SHP77 treated with DMSO at 0.1 percent for 48 hours (cell line): Measurements from ENCODE around the gene MST1R.
"Not testable (repeated sequence)": the region's sequence is repeated elsewhere in the genome, so short reads cannot be mapped to it uniquely, and the experiment has no call there.

Source experiments
- DNase-seq: peaks from one replicate; lab custom pipeline; 2025; lab: John Stamatoyannopoulos, UW

The MST1R gene

GRCh38 chr3:49903451-49904424, at the start of gene MST1R:
Gene MST1R (minus strand): TSS chr3:49903873. CDS start chr3:49903609, 264 bp downstream.
- DNase-seq = peak; percentile 29

GRCh38 chr3:49952924-49953323, 49.3 kb upstream of the MST1R start:
- no peak for DNase-seq

GRCh38 chr3:49942651-49943050, 39.0 kb upstream of the MST1R start:
- no peak for DNase-seq

GRCh38 chr3:49940667-49941249, 37.1 kb upstream of the MST1R start:
- no peak for DNase-seq

GRCh38 chr3:49939858-49940666, 36.4 kb upstream of the MST1R start, which contains the start of gene RBM6:
Gene RBM6 (plus strand): TSS chr3:49940150. CDS start chr3:49962642, 22,492 bp downstream.
- DNase-seq = peak; percentile 93

GRCh38 chr3:49937090-49937489, 33.4 kb upstream of the MST1R start:
- no peak for DNase-seq

- not testable (repeated sequence) for DNase-seq
Measured at GRCh38 chr3:49932281-49932680, 28.6 kb upstream of the MST1R start.

GRCh38 chr3:49930922-49931321, 27.2 kb upstream of the MST1R start:
- peak; percentile 18 for DNase-seq

GRCh38 chr3:49930168-49930690, 26.6 kb upstream of the MST1R start:
- no peak for DNase-seq

GRCh38 chr3:49929291-49930167, 25.9 kb upstream of the MST1R start, which contains the start of gene MON1A:
Gene MON1A (minus strand): TSS chr3:49929811. CDS start chr3:49913346, 16,465 bp downstream.
- peak; percentile 83 for DNase-seq

- no peak for DNase-seq
Measured at GRCh38 chr3:49928481-49929017, 24.9 kb upstream of the MST1R start.

- no peak for DNase-seq
Measured at GRCh38 chr3:49927798-49928197, 24.1 kb upstream of the MST1R start.

- no peak for DNase-seq
Measured at GRCh38 chr3:49926117-49926728, 22.6 kb upstream of the MST1R start.

GRCh38 chr3:49925485-49925884, 21.8 kb upstream of the MST1R start:
- no peak for DNase-seq

- DNase-seq = no peak
Measured at GRCh38 chr3:49924683-49925082, 21.0 kb upstream of the MST1R start.

- not testable (repeated sequence) for DNase-seq
Measured at GRCh38 chr3:49917806-49918590, 14.3 kb upstream of the MST1R start.

- no peak for DNase-seq
Measured at GRCh38 chr3:49916686-49917085, 13.0 kb upstream of the MST1R start.

- DNase-seq = no peak
Measured at GRCh38 chr3:49914906-49915305, 11.2 kb upstream of the MST1R start.

GRCh38 chr3:49912881-49913281, 9.2 kb upstream of the MST1R start:
- DNase-seq = no peak
